Endothelial cell of umbilical vein (primary cell): ENCODE results near the gene ESRRA.

Source experiments
- CTCF ChIP-seq, 2 donors: IDR thresholded peaks; 1 replicate in 1 of 2; 2 replicates in 1 of 2; pipeline ENCODE4 v1.5.1; 2011; ENCODE audit warnings: low read length in 2 of 2, mild to moderate bottlenecking in 2 of 2, moderate library complexity in 2 of 2, control low read depth in 1 of 2, inconsistent platforms in 1 of 2, low read depth in 1 of 2; ENCODE audit not compliant: insufficient read depth in 1 of 2; ENCODE audit errors: extremely low read depth in 1 of 2
- EZH2 ChIP-seq: IDR thresholded peaks from 2 replicates; pipeline ENCODE4 v1.6.1; 2012; ENCODE audit warnings: borderline replicate concordance, low read depth, mild to moderate bottlenecking, moderate library complexity, low read length, inconsistent platforms; ENCODE audit not compliant: severe bottlenecking
- FOS ChIP-seq: IDR thresholded peaks from 2 replicates; pipeline ENCODE4 v1.6.1; 2011; ENCODE audit warnings: mild to moderate bottlenecking, low read length, moderate library complexity, borderline replicate concordance; ENCODE audit not compliant: insufficient read depth
- MAX ChIP-seq: IDR thresholded peaks from 2 replicates; pipeline ENCODE4 v1.6.1; 2011; ENCODE audit not compliant: insufficient read depth, insufficient read length
- MYC ChIP-seq: IDR thresholded peaks from one replicate; pipeline ENCODE4 v1.6.1; 2011; ENCODE audit warnings: mild to moderate bottlenecking, low read depth, low read length
- POLR2A ChIP-seq: IDR thresholded peaks from 2 replicates; pipeline ENCODE4 v1.6.1; 2012; ENCODE audit warnings: low read depth, mild to moderate bottlenecking, control low read depth, low read length

- TF ChIP-seq CTCF (IDR thresholded peaks at IDR 0.05; ENCODE audit: extremely low read depth in 1 of 2, insufficient read depth in 1 of 2, low read depth in 1 of 2, low read length in 2 of 2) (no peak), MAX (no peak), EZH2 (no peak), POLR2A (no peak), MYC (no peak), FOS (no peak)
Observed at GRCh38 chr11:64258946-64259532, 46.3 kb upstream of the ESRRA start.
